ENCODE data around the gene ZNF536. TPM values are rescaled to one million over a fixed set of nuclear protein-coding genes. Genes with fewer than 3 reads are reported as not detected.

The ZNF536 gene
- total RNA-seq, 1 experiment from 2014 or later = not detected

DNA sequence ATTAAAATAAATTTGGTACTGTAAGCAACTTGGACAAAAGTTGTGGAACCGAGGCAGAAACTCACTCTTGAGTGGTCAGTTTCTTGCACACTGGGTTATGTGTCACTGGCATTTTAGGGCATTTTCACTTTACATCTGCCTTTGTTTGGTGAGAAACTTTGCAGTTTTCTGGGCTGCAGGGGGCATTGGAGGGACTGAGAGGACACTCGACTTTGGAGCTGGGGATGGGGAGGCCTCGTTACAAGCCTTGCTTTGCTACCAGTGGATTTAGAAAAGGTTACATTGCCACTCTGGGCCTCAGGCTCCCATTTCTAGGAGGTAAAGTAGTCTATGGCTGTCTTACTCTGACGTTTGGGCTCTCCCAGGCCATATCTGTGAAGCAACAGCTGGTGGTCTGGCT lies 41.9 kb upstream of the ZNF536 start:
- no TSS peak for BruUV-seq (replicated peaks)
- Histone ChIP-seq H3K4me1 (ENCODE audit: insufficient read depth, low read length) (no peaks in the 10 kb centered on the region), H3K9me3 (ENCODE audit: low read length) (no peaks in the 10 kb centered on the region), H3K9ac (ENCODE audit: low read length) (no peak overlapping the region), H3K36me3 (ENCODE audit: low read depth, low read length) (no peaks in the 10 kb centered on the region), H3K27ac (ENCODE audit: low read length) (no peak overlapping the region), H3K9me2 (replicated peaks; ENCODE audit: low read length) (no peaks in the 10 kb centered on the region), H3K79me2 (ENCODE audit: low read length) (no peaks in the 10 kb centered on the region), H4K20me1 (ENCODE audit: low read length) (no peaks in the 10 kb centered on the region), H2AFZ (ENCODE audit: low read length) (no peak overlapping the region), H3K4me3 (ENCODE audit: low read length) (no peak overlapping the region), H3K4me2 (ENCODE audit: low read length) (no peak overlapping the region), H3F3A (ENCODE audit: low read length, unreplicated experiment) (no peaks in the 10 kb centered on the region), H3K27me3 (ENCODE audit: low read length) (no peaks in the 10 kb centered on the region)
- ChIA-PET CTCF (no interaction called here), POLR2A (ENCODE audit: unreplicated experiment) (no interaction called here)
- intact Hi-C loops (cut with micrococcal nuclease) = no loop called here
- no peak for TF ChIP-seq EZH2 (IDR thresholded peaks at IDR 0.05; ENCODE audit: low read length, unreplicated experiment)
- TF ChIP-seq, protein P1, sequence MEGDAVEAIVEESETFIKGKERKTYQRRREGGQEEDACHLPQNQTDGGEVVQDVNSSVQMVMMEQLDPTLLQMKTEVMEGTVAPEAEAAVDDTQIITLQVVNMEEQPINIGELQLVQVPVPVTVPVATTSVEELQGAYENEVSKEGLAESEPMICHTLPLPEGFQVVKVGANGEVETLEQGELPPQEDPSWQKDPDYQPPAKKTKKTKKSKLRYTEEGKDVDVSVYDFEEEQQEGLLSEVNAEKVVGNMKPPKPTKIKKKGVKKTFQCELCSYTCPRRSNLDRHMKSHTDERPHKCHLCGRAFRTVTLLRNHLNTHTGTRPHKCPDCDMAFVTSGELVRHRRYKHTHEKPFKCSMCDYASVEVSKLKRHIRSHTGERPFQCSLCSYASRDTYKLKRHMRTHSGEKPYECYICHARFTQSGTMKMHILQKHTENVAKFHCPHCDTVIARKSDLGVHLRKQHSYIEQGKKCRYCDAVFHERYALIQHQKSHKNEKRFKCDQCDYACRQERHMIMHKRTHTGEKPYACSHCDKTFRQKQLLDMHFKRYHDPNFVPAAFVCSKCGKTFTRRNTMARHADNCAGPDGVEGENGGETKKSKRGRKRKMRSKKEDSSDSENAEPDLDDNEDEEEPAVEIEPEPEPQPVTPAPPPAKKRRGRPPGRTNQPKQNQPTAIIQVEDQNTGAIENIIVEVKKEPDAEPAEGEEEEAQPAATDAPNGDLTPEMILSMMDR (conservative IDR thresholded peaks at IDR 0.05; ENCODE audit: low read depth, low read length) = no peak
- no peak for TF ChIP-seq EZH2phosphoT487 (IDR thresholded peaks at IDR 0.05; ENCODE audit: borderline replicate concordance, low read length)
- no peak for DNase-seq
- no peak for ATAC-seq

DNA sequence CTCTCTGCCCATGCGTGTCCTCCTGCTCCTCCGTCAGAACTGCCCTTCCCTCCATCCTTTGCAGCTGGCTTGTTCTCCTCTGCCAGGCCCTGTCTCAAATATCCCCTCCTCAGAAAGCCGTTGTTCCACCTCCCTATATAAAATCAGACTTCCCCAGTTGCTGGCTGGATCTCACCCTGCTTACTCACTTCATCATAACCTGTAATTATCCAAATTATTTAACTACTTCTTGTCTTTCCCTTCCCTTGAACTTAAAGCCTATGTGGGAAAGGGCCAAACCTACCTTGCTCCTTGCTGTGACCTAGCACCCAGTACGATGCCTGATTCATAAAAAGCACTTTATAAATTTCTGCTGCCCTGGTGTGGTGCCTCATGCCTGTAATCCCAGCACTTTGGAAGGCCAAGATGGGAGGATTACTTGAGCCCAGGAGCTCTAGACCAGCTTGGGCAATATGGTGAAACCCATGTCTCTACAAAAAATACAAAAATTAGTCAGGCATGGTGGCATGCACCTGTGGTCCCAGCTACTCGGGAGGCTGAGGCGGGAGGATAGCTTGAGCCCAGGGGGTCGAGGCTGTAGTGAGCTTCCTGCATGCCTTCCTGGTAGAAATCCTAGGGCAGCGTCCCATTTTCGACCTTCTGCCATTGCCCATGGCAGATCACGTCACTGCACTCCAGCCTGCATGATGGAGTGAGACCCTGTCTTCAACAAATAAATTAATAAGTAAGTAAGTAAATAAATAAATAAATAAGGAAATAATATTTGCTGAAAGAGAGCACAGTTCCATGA lies 39.5 kb upstream of the ZNF536 start:
- BruUV-seq (replicated peaks) = no TSS peak
- DNase-seq (no peak), ATAC-seq (no peak)
- H3K9ac ChIP-seq (ENCODE audit: low read length) = no peak overlapping the region
- no peaks in the 10 kb centered on the region for H3K27me3 ChIP-seq (ENCODE audit: low read length)
- H3K36me3 ChIP-seq (ENCODE audit: low read depth, low read length) = no peaks in the 10 kb centered on the region
- H3K9me3 ChIP-seq (ENCODE audit: low read length) = no peaks in the 10 kb centered on the region
- no peak overlapping the region for H2AFZ ChIP-seq (ENCODE audit: low read length)
- no peaks in the 10 kb centered on the region for H3K4me1 ChIP-seq (ENCODE audit: insufficient read depth, low read length)
- intact Hi-C loops (cut with micrococcal nuclease) = no loop called here
- no peak overlapping the region for H3K27ac ChIP-seq (ENCODE audit: low read length)
- no peak overlapping the region for H3K4me2 ChIP-seq (ENCODE audit: low read length)
- H3K4me3 ChIP-seq (ENCODE audit: low read length) = no peak overlapping the region
- no peak for TF ChIP-seq EZH2 (IDR thresholded peaks at IDR 0.05; ENCODE audit: low read length, unreplicated experiment)
- TF ChIP-seq, protein P1 (conservative IDR thresholded peaks at IDR 0.05; ENCODE audit: low read depth, low read length) = no peak
- no peak for TF ChIP-seq EZH2phosphoT487 (IDR thresholded peaks at IDR 0.05; ENCODE audit: borderline replicate concordance, low read length)
- CTCF ChIA-PET = no interaction called here
- no peaks in the 10 kb centered on the region for H3K79me2 ChIP-seq (ENCODE audit: low read length)
- H4K20me1 ChIP-seq (ENCODE audit: low read length) = no peaks in the 10 kb centered on the region
- H3F3A ChIP-seq (ENCODE audit: low read length, unreplicated experiment) = no peaks in the 10 kb centered on the region
- POLR2A ChIA-PET (ENCODE audit: unreplicated experiment) = no interaction called here
- H3K9me2 ChIP-seq (replicated peaks; ENCODE audit: low read length) = no peaks in the 10 kb centered on the region

DNA sequence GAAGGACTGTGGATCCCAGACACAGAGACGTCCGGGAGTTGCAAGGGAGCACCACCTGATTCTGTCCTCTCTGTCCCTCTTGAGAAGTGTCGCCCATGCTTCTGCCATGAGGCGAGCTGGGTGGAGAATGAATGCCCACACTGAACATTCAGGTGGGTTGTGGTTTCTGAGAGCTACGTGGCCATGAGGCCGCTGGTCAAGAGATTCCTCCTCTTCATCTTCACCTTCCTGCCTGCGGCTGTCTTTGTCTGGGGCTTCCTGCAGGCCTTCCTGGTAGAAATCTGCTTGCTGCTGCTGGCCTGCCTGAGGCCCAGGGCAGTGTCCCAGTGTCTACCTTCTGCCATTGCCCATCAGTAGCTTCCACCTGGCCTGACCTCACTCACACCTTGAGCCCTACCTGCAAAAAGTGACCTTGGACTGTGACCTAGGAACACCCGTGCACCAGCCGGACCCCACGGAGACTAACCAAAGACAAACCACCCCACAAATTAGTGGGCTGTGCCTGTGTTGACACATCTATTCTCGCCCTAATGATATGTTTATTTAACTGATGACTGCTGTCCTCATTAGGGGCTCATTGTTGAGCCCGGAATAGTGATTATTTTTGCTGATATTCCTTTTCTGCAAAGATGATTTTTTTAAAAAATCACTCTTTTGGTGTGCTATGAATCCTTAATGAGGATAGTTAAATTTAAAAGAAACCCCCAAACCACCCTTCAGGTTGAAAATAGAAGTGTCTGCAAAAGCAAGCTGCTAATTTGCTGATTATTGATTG lies 38.7 kb upstream of the ZNF536 start:
- H4K20me1 ChIP-seq (ENCODE audit: low read length) = no peaks in the 10 kb centered on the region
- no peaks in the 10 kb centered on the region for H3K27me3 ChIP-seq (ENCODE audit: low read length)
- BruUV-seq (replicated peaks) = no TSS peak
- no peak overlapping the region for H3K9ac ChIP-seq (ENCODE audit: low read length)
- H3K4me2 ChIP-seq (ENCODE audit: low read length) = no peak overlapping the region
- no peaks in the 10 kb centered on the region for H3K79me2 ChIP-seq (ENCODE audit: low read length)
- H2AFZ ChIP-seq (ENCODE audit: low read length) = no peak overlapping the region
- no peaks in the 10 kb centered on the region for H3K4me1 ChIP-seq (ENCODE audit: insufficient read depth, low read length)
- H3K27ac ChIP-seq (ENCODE audit: low read length) = no peak overlapping the region
- no peaks in the 10 kb centered on the region for H3K36me3 ChIP-seq (ENCODE audit: low read depth, low read length)
- no peaks in the 10 kb centered on the region for H3K9me2 ChIP-seq (replicated peaks; ENCODE audit: low read length)
- POLR2A ChIA-PET (ENCODE audit: unreplicated experiment) = no interaction called here
- CTCF ChIA-PET = no interaction called here
- no peak for ATAC-seq
- no peak overlapping the region for H3K4me3 ChIP-seq (ENCODE audit: low read length)
- H3K9me3 ChIP-seq (ENCODE audit: low read length) = no peaks in the 10 kb centered on the region
- no peak for DNase-seq
- intact Hi-C loops (cut with micrococcal nuclease) = no loop called here
- no peak for TF ChIP-seq EZH2phosphoT487 (IDR thresholded peaks at IDR 0.05; ENCODE audit: borderline replicate concordance, low read length)
- TF ChIP-seq EZH2 (IDR thresholded peaks at IDR 0.05; ENCODE audit: low read length, unreplicated experiment) = no peak
- TF ChIP-seq, protein P1 (conservative IDR thresholded peaks at IDR 0.05; ENCODE audit: low read depth, low read length) = no peak
- H3F3A ChIP-seq (ENCODE audit: low read length, unreplicated experiment) = no peaks in the 10 kb centered on the region
